Measurements from ENCODE around the gene CCDC180. TPM values are rescaled to one million over a fixed set of nuclear protein-coding genes. Genes with fewer than 3 reads are reported as not detected.

Gene CCDC180
- total RNA-seq, 2 donors from 2014 or later: 3.2 to 4.9 TPM

DNA sequence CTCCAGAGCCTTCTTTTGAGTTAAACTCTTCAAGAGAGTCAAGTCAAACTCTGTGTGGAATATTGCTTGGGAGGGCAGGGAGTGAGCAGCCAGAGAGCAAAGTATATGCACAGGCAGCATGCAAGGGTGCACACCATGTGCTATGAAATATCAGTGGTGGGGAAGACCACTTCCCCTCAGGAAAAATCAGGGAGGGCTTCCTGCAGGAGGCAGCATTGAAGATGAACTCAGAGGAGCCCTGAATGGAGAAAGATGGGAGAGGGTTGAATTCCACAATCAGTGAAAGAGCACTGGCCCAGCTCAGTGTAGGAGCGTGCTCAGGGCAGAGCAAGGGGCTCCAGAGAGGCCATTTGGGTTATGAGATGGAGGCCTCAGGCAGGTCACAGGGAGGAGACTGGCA, 41.9 kb downstream of the CCDC180 start:
- DNase-seq (ENCODE audit: low spot score): no peak
- intact Hi-C loops (cut with DNase I): no loop called here

DNA sequence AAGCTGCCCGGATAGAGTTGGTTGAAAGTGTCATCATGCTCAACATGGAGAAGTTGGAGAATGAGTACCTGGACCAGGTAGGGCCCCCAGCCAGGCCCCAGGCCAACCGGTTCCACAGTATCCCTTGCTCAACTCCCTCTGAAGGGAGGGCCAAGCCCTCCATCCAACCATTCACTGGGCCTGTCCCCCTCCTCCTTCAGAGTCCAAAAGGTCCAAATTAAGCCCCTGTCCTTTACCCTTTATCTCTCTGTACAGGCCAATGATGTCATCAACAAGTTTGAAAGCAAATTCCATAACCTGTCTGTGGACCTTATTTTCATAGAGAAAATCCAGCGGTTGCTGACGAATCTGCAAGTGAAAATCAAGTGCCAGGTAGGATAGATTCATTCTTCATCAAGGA, 47.2 kb downstream of the CCDC180 start:
- no peak for DNase-seq (ENCODE audit: low spot score)
- intact Hi-C loops (cut with DNase I): no loop called here

DNA sequence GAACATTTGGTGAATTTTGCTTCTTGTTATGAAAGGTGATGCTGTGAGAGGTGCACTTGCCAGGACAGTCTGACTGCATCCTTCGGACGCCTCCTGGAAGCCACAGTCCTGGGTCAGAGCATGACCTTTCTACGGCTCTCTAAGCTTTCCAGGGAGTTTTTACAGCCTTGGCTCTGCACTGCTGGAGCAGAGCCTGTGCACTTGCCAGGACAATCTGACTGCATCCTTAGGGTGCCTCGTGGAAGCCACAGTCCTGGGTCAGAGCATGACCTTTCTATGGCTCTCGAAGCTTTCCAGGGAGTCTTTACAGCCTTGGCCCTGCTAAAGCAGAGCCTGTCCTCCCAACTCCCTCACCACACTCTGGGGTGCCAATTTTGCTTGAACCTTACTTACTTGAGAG, 49.6 kb downstream of the CCDC180 start:
- DNase-seq (ENCODE audit: low spot score): no peak
- intact Hi-C loops (cut with DNase I): no loop called here

Other genes with a start within 250 kb of the CCDC180 start
- gene TDRD7, start 104.4 kb downstream of the CCDC180 start, total RNA-seq: 10 to 100 TPM; 12.0 to 17.0 TPM
- gene TMOD1, start 194.0 kb downstream of the CCDC180 start, total RNA-seq: 10 to 100 TPM; 57.8 to 72.1 TPM